ENCODE data around the gene MRTFB.

GRCh38 chr16:14263769-14264168, 192.7 kb downstream of the MRTFB start:
- TF ChIP-seq, protein P1, sequence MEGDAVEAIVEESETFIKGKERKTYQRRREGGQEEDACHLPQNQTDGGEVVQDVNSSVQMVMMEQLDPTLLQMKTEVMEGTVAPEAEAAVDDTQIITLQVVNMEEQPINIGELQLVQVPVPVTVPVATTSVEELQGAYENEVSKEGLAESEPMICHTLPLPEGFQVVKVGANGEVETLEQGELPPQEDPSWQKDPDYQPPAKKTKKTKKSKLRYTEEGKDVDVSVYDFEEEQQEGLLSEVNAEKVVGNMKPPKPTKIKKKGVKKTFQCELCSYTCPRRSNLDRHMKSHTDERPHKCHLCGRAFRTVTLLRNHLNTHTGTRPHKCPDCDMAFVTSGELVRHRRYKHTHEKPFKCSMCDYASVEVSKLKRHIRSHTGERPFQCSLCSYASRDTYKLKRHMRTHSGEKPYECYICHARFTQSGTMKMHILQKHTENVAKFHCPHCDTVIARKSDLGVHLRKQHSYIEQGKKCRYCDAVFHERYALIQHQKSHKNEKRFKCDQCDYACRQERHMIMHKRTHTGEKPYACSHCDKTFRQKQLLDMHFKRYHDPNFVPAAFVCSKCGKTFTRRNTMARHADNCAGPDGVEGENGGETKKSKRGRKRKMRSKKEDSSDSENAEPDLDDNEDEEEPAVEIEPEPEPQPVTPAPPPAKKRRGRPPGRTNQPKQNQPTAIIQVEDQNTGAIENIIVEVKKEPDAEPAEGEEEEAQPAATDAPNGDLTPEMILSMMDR (conservative IDR thresholded peaks at IDR 0.05 in 1 of 2, IDR thresholded peaks at IDR 0.05 in 1 of 2; ENCODE audit: low read depth in 1 of 2, low read length in 2 of 2), result no peak
- no peak for TF ChIP-seq EZH2 (IDR thresholded peaks at IDR 0.05; ENCODE audit: low read length, missing control alignments)

All from fibroblast of lung (primary cell).